NCI-H1417 (cell line): ENCODE results near the gene ATRN.
A peak's percentile ranks its signal among the peaks of the same experiment; 100 is the strongest.

ENCODE experiments used
- DNase-seq, 3 experiments: peaks; one replicate each; lab custom pipeline; 2025; lab: John Stamatoyannopoulos, UW

The ATRN gene

DNA sequence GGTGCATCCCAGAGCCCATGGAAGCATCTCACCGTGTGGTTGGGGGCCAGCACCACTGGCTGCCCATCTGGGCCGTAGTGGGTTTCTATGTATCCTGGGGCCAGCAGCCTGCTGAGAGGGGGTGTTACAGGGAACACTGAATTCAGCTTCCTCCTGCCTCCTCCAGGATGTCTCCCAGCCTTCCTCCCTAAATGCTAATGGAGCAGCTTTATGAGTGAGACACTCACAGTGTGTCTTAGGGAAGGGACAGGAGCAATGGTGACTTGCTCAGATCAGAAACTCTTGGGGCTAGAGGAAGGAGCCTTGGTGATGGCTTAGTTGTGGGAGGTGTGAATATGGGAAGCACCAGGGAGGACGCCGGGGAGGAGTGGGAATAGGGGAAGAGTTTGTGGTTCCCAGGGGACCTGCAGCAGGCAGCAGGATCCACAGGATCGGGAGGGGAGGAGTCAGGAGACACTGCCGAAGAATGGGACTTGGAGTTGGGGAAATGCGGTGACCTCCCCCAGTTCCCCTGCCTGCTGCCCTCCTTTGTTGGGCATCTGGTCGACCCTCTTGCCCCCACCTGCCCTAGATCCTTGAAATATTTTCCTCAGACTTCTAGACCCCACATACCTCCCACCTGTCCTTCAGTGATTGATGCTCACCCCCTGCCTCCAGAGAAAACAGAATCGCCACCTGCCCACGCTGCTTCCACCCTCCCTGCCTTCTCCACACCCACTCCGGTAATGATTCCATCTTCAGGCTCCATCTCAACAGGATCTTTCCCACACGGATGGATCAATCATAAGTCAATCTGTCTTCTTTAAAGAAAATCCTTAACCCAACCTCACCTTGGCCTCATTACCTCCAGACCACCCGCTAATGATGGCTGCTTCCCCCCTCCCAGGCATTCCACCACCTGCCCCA, 204.4 kb downstream of the ATRN start:
- DNase-seq = peak in 2 of 3 experiments; percentile 23 to 31

DNA sequence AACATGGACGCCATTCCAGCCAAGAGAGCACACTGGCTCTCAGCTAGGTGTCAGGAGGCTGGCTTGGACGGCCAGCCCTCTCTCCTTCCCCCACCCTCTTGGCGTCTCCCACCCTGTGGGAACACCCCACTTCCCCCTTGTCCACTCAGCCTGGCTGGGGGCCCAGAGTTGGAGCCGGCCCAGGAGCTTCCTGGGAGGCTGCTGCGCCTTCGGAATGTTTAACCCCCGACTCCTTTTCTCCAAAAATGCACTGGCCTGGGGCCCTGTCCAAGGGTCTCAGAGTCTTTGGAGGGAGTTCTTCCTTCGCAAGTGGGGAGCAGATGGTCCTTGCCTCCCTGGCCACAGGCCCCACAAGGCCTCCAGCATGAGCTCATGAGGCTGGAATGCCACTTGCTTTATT, 206.9 kb downstream of the ATRN start:
- DNase-seq = no peak

DNA sequence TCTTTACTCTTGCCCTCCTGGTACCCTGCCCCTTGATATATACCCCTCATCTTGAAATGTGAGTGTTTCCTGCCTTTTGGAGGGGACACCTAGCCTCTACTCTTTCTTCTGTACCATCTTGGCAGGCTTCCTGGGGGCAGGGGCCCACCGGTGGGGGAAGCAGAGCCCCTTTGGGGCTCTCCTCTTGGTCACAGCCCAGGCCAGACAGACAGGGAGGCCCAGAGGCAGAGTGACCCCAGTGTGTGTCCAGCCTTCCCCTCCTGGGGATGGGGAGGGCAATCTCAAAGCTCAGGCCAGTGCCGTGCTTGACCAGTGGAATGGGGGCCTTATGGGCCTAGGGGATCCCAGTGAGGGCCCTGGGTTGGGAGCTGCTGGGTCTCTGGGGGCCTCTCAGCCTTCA, 207.4 kb downstream of the ATRN start:
- DNase-seq = no peak

DNA sequence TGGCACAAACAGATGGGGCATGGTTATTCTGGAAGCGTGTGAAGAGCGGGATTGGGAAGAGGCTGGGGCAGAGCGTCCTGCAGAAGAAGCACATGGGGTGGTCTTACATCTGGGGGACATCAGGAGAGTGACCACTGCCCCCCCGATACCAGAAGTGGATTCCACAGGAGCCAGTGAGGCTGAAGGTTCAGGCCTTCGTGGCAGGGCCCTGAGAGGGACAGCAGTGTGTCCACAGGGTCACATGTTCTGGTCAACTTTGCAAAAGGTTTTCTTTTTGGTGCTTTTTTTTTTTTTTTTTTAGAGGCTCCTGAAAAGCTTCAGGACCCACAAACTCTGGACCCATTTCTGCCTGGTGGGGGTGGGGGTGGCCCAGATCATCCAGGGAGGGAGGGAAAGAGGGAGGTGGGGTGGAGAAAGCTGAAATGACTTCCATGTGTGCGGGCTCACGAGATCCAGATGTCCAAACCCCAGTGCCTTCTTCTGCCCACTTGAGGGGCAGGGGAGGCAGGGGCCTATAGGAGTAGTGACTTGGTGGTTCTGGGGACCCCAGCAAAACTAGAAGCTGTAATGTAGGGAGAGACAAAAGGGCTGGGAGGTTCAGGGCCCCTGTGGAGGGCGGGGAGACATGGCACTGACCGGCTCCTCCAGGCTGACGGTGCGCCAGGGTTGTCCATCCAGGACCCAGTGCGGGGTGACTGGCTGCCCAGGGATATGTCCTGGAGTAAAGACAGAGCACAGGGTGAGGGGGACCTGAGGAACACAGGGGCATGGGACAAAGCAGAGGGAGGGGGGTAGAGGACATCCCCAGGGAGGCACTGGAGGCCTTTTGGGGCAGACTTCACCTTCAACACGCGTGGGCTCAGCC, 208.3 kb downstream of the ATRN start:
- DNase-seq = no peak

- no peak for DNase-seq
These were observed 209.2 kb downstream of the ATRN start for GRCh38 chr20:3679749-3680700.

GRCh38 chr20:3680701-3681351, 210.0 kb downstream of the ATRN start:
- no peak for DNase-seq

GRCh38 chr20:3681352-3681930, 210.6 kb downstream of the ATRN start:
- peak in 1 of 3 experiments; percentile 32 for DNase-seq

GRCh38 chr20:3681931-3682781, 211.3 kb downstream of the ATRN start, which contains the start of gene ADAM33:
Gene ADAM33 (minus strand): TSS chr20:3682010. CDS start chr20:3682004, 6 bp downstream.
- peak in 1 of 3 experiments; percentile 26 for DNase-seq

DNA sequence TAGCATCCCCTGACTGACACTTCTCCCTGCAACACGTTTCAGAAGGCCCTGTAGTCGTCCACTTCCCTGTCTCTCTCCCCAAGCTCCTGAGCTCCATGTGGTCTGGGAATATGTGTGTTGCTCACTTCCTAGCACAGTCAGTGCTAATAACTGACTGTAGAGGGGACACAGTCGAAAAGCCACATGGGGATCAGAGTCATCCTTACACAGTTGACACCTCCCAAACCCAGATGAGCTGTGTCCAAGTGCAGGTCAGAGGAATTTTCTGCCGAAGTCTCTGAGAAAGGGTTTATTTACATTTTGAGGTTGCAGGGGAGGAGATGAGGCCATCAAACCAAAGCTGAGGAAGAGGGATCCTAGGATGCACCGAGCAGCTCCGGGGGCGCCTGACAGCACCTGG, 214.5 kb downstream of the ATRN start:
- no peak for DNase-seq

GRCh38 chr20:3686421-3686820, 215.6 kb downstream of the ATRN start:
- no peak for DNase-seq

- DNase-seq = peak in 1 of 3 experiments; percentile 64
These were observed 216.1 kb downstream of the ATRN start for GRCh38 chr20:3686867-3687321.

GRCh38 chr20:3687655-3688054, 216.8 kb downstream of the ATRN start:
- DNase-seq = peak in 1 of 3 experiments; percentile 43

GRCh38 chr20:3689978-3690377, 219.2 kb downstream of the ATRN start:
- DNase-seq = no peak

GRCh38 chr20:3690413-3690812, 219.6 kb downstream of the ATRN start:
- DNase-seq = no peak

DNA sequence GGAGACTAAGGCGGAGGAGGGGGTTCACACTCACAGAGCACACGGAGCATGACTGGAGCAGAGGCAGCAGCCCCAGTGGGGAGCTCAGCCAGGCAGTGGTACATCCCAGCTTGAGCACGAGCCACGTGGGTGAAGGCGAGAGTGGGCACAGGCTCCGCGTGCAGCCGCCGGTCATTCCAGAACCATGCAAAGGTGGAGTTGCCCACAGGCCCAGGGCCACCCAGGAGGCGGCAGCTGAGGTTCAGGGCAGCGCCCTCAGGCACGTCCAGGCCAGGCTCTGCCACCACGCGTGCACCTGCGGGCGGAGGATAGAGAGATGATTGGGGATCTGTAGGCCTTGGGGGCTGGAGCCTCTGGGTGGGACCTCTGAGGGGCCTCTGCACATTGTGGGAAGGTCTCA, 220.5 kb downstream of the ATRN start:
- DNase-seq = no peak

- no peak for DNase-seq
These were observed 221.1 kb downstream of the ATRN start for GRCh38 chr20:3691897-3692296.

GRCh38 chr20:3692706-3693294, 222.0 kb downstream of the ATRN start:
- DNase-seq = no peak

DNA sequence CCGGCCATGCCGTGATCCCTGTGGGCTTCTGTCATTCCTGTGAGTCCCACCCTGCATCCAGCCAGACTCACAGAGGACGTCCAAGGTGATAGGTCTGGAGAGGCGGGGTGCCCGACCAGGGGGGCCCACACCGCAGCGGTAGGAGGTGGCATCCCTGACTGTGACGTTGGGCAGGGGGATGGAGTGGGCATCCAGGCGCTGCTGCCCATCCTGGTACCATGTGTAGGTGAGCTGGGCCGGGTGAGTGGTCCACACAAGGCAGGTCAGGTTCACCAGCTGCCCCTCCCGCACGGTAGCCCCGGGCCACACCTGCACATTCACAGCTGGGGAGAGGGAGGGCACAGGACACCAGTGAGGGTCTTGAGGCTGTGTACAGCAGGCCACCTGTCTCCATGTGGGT, 222.6 kb downstream of the ATRN start:
- no peak for DNase-seq

GRCh38 chr20:3694864-3695263, 224.0 kb downstream of the ATRN start:
- DNase-seq = no peak
